ENCODE data around the gene ZNF559.

The ZNF559 gene

DNA sequence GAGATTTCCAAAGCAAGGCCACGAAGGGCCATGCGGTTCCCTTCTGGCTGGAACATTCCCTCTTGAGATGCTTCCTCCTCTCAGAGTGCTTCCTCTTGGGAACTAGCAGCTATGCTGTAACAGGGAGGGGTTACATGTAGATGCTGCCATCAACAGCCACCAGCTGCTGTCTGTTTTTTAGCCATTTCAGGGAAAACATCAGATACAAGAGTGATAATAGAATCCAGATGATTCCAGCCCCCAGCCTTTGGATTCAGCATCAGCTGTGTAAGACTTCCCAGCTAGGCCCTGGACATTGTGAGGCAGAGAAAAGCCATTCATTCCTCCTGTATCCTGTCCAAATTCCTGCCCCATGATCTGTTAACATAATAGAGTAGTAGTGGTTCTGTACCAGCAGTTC, 30.7 kb downstream of the ZNF559 start:
- DNase-seq, result no peak
- ATAC-seq, result no peak

DNA sequence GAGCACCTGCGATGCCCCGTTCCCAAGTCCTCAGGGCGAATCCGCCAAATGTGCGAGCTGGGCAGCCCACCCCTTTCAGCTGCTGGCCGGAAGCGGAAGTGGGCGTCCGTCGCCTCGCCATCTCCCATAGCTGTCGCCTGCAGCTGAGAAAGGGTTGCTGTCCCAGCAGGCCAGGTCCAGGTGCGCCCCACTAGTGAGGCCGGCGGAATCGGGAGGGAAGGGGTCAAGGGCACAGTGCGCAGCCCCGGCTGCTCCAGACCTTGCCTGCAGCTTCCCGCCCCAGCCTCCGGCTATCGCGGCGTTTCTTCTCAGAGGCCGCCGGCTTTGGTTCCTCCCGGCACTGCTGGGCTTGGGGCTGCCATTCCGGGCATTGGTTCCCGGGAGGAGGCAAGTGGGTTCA, 38.9 kb downstream of the ZNF559 start, which contains the start of gene ZNF177:
Gene ZNF177, plus strand, starts transcription at position 109 of the 400 bp plus-strand sequence. CDS start 15,299 bp downstream, outside the sequence.
- DNase-seq, result peak; percentile 7
- no peak for ATAC-seq

DNA sequence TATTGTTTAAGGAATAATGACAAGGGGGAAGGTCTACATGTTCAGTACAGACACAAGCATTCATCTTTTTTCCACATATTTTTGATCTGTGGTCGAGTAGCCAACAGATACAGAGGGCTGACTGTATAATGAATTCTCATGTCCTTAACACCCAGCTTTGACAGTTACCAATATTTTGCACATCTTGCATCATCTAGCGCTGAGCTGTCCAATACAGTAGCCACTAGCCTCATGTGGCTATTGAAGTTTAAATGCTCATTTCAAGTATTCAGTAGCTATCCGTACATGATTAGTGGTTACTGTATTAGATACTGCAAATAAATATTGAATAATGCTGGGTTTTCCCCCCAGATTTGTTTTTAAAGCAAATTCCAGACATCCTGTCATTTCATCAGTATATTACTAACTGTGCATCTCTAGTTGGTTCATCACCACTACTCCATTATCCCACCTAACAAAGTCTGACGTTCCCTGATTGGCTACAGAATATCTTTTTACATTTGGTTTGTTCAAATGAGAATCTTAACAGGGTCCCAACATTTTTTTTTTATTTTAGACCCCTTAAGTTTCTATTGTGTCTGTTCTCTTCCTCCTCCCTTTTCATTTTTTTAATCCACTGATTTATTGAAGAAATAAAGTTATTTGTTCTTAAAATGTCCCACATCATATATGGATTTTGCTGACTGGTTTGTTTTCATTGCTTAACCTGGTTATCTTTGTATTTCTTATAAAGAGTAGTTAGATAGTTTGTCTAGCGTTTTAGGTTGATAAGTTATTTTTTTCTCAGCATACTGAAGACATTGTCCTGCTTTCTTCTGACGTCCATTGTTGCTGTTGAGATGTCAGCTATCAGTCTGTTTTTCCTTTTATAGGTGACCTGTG, 47.0 kb downstream of the ZNF559 start:
- DNase-seq, result no peak
- ATAC-seq, result no peak

DNA sequence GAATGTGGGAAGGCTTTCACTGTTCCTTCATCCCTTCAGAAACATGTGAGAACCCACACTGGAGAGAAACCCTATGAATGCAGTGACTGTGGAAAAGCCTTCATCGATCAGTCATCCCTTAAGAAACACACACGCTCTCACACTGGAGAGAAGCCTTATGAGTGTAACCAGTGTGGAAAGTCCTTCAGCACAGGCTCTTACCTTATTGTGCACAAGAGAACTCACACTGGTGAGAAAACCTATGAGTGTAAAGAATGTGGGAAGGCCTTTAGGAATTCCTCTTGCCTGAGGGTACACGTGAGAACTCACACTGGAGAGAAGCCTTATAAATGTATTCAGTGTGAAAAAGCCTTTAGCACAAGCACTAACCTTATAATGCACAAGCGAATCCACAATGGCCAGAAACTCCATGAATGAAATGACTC, 57.4 kb downstream of the ZNF559 start:
- DNase-seq, result no peak
- ATAC-seq, result no peak
